Keratinocyte (primary cell): ENCODE results near the gene TPGS2. TPM values are rescaled to one million over a fixed set of nuclear protein-coding genes. Genes with fewer than 3 reads are reported as not detected.
"Not testable (repeated sequence)": the region's sequence is repeated elsewhere in the genome, so short reads cannot be mapped to it uniquely, and the experiment has no call there.

Source experiments
- DNase-seq: peaks from one replicate; pipeline ENCODE4 v3.0.0-alpha.2; 2011; ENCODE audit warnings: low read depth, missing footprints, low spot score
- FAIRE-seq: peaks from 2 replicates; lab custom pipeline; 2011; peaks lifted over from hg19 to GRCh38; lab: Jason Lieb, UNC
- H2AFZ ChIP-seq: 2 replicates; pipeline ENCODE4 v1.6.0; 2012; ENCODE audit warnings: low read length, control low read depth, inconsistent platforms; ENCODE audit not compliant: control insufficient read depth
- H3K27ac ChIP-seq: 2 replicates; pipeline ENCODE4 v1.5.1; 2011; ENCODE audit warnings: low read length; ENCODE audit not compliant: control insufficient read depth, insufficient read depth
- H3K27me3 ChIP-seq: 3 replicates; pipeline ENCODE4 v1.6.0; 2011; ENCODE audit warnings: low read length; ENCODE audit not compliant: control insufficient read depth, insufficient read depth; ENCODE audit errors: extremely low read depth
- H3K36me3 ChIP-seq, 2 experiments: 2 replicates in 1 of 2; 3 replicates in 1 of 2; pipeline ENCODE4 v1.5.1; 2011; ENCODE audit warnings: low read length in 2 of 2, mild to moderate bottlenecking in 1 of 2; ENCODE audit not compliant: control insufficient read depth in 2 of 2, insufficient read depth in 2 of 2; ENCODE audit errors: extremely low read depth in 1 of 2
- H3K4me1 ChIP-seq: 3 replicates; pipeline ENCODE4 v1.5.1; 2011; ENCODE audit warnings: low read length; ENCODE audit not compliant: control insufficient read depth, insufficient read depth; ENCODE audit errors: extremely low read depth
- H3K4me2 ChIP-seq: 3 replicates; pipeline ENCODE4 v1.6.0; 2011; ENCODE audit warnings: low read depth, low read length; ENCODE audit not compliant: control insufficient read depth, insufficient read depth; ENCODE audit errors: extremely low read depth
- H3K4me3 ChIP-seq, 3 experiments: fragments of 200-600 bp in 1 of 3; sonication (generic) in 1 of 3; 2 replicates in 2 of 3; 3 replicates in 1 of 3; pipeline ENCODE4 v1.5.1; 2011 to 2016; ENCODE audit warnings: low read length in 3 of 3, mild to moderate bottlenecking in 3 of 3, control low read depth in 2 of 3, inconsistent platforms in 1 of 3, low read depth in 1 of 3, mixed read lengths in 1 of 3, mixed run types in 1 of 3, moderate library complexity in 1 of 3; ENCODE audit not compliant: control insufficient read depth in 2 of 3, insufficient read depth in 2 of 3; ENCODE audit errors: extremely low read depth in 1 of 3
- H3K79me2 ChIP-seq: 2 replicates; pipeline ENCODE4 v1.6.0; 2012; ENCODE audit warnings: low read length; ENCODE audit not compliant: control insufficient read depth, insufficient read depth
- H3K9ac ChIP-seq: 3 replicates; pipeline ENCODE4 v1.6.0; 2011; ENCODE audit warnings: low read length; ENCODE audit not compliant: control insufficient read depth, insufficient read depth; ENCODE audit errors: extremely low read depth
- H3K9me1 ChIP-seq: 3 replicates; pipeline ENCODE4 v1.6.0; 2011; ENCODE audit warnings: low read length; ENCODE audit not compliant: control insufficient read depth, insufficient read depth; ENCODE audit errors: extremely low read depth
- H3K9me3 ChIP-seq: 2 replicates; pipeline ENCODE4 v1.5.1; 2012; ENCODE audit warnings: low read depth, low read length; ENCODE audit not compliant: control insufficient read depth
- H4K20me1 ChIP-seq: 3 replicates; pipeline ENCODE4 v1.6.0; 2011; ENCODE audit warnings: low read length; ENCODE audit not compliant: control insufficient read depth, insufficient read depth; ENCODE audit errors: extremely low read depth
- EZH2 ChIP-seq: IDR thresholded peaks from one replicate; pipeline ENCODE4 v1.6.1; 2012; ENCODE audit warnings: inconsistent platforms, mild to moderate bottlenecking, low read length, moderate library complexity
- dilution Hi-C: fragments of 300-500 bp; cut with MboI; formaldehyde crosslinking; loops from one replicate; pipeline ENCODE4 v1.7.0; 2020; ENCODE audit warnings: low sequenced_read_pairs; ENCODE audit not compliant: extremely low pct_ligation_motif_present
- polyA minus RNA-seq, 3 experiments: library from RNA; depleted of rRNA, polyadenylated mRNA; stranded (reverse); fragments of >200 nt; gene quantifications; 1 replicate in 1 of 3; 2 replicates in 1 of 3; 3 replicates in 1 of 3; pipeline ENCODE4 v1.2.3, GENCODE V29; 2011
- polyA plus RNA-seq, 5 experiments: library from polyadenylated mRNA; depleted of rRNA in 3 of 5; stranded (reverse) in 3 of 5; stranded (forward) in 1 of 5; unstranded in 1 of 5; fragments of >200 nt; gene quantifications; 1 replicate in 1 of 5; 2 replicates in 3 of 5; 3 replicates in 1 of 5; pipeline versions ENCODE4 v1.2.1 to v1.2.3, GENCODE V29; 2011 to 2012; ENCODE audit warnings: missing spikeins in 2 of 5, low read depth in 1 of 5, low replicate concordance in 1 of 5
- TF ChIP-seq, protein P1 (sequence below), 3 experiments: IDR thresholded peaks in 1 of 3; conservative IDR thresholded peaks in 1 of 3; optimal IDR thresholded peaks in 1 of 3; 2 replicates in 2 of 3; 3 replicates in 1 of 3; pipeline versions ENCODE3 to v1.5.1; 2011; ENCODE audit warnings: low read length in 3 of 3, mild to moderate bottlenecking in 3 of 3, moderate library complexity in 2 of 3, control low read depth in 1 of 3, inconsistent platforms in 1 of 3; ENCODE audit not compliant: insufficient read depth in 2 of 3; ENCODE audit errors: extremely low read depth in 1 of 3

Gene TPGS2, protein sequence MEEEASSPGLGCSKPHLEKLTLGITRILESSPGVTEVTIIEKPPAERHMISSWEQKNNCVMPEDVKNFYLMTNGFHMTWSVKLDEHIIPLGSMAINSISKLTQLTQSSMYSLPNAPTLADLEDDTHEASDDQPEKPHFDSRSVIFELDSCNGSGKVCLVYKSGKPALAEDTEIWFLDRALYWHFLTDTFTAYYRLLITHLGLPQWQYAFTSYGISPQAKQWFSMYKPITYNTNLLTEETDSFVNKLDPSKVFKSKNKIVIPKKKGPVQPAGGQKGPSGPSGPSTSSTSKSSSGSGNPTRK
- polyA plus RNA-seq (231 to 388 TPM (median 254 TPM) in 3 replicates), polyA minus RNA-seq (284 to 413 TPM (median 321 TPM) in 3 replicates)
- polyA plus RNA-seq (2011; ENCODE audit: low read depth) = 19.5 TPM
- polyA plus RNA-seq (2011; cell fraction: cytosol; rRNA removed) = 339 and 575 TPM in 2 replicates
- polyA plus RNA-seq (2011; cell fraction: nucleus; rRNA removed) = 81.4 and 92.3 TPM in 2 replicates
- polyA plus RNA-seq (2012; ENCODE audit: low replicate concordance) = 64.1 and 142 TPM in 2 replicates
- 187 TPM for polyA minus RNA-seq (2011; cell fraction: cytosol; rRNA and poly(A)+ RNA removed)
- 30.4 and 59.9 TPM in 2 replicates for polyA minus RNA-seq (2011; cell fraction: nucleus; rRNA and poly(A)+ RNA removed)

DNA sequence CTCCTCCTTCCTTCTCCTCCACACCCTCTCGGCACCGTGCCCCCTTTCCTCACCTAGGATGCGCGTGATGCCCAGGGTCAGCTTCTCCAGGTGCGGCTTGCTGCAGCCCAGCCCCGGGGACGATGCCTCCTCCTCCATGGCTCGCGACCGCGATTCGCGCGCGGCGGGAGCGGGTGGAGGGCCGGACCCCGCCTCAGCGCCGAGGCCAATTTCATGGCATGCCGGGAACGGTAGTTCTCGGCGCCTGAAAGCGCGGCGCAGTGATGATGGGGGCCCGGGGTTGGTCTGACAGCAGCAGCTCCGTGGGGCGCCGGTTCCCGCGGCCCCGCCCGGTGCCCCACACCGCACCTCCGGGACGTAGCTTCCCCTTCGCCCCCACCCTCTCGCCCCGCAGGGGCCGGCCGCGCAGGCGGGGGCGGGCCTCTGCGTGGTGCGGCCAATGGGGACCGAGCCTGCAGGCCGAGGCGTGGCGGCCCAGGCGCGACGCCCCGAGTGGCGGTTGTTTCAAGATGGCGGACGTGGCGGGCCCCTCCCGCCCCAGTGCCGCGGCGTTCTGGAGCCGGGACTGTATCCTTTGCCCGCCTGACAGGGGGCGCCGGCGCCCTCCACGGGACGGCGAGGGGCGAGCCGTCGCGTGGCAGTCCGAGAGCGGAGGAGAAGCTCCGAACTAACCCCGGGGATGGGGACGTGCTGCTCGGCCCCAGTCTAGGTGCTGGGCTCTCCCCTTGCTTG is at the start of gene TPGS2, which contains the start of gene KIAA1328:
TSS of gene TPGS2 (minus strand) at position 373 of the 732 bp plus-strand sequence. CDS start at position 138, 235 bp downstream.
TSS of gene KIAA1328 (plus strand) at position 498 of the 732 bp plus-strand sequence. CDS start at position 510, 12 bp downstream.
- Histone ChIP-seq H3K79me2 (peaks cover 20% of the 10 kb centered on the region), H3K9ac (peak within 1 kb of the TSS; percentile 88), H3K4me1 (peaks cover 14% of the 10 kb centered on the region), H3K9me1 (no peaks in the 10 kb centered on the region), H3K4me3 (peak within 1 kb of the TSS; percentile 86 to 97 (median 92)), H3K27me3 (no peaks in the 10 kb centered on the region), H3K36me3 (no peaks in the 10 kb centered on the region), H3K9me3 (no peaks in the 10 kb centered on the region), H3K27ac (peak within 1 kb of the TSS; percentile 95), H4K20me1 (no peaks in the 10 kb centered on the region), H2AFZ (peak within 1 kb of the TSS; percentile 99), H3K4me2 (peak within 1 kb of the TSS; percentile 95)
- DNase-seq = no peak
- TF ChIP-seq, protein P1, sequence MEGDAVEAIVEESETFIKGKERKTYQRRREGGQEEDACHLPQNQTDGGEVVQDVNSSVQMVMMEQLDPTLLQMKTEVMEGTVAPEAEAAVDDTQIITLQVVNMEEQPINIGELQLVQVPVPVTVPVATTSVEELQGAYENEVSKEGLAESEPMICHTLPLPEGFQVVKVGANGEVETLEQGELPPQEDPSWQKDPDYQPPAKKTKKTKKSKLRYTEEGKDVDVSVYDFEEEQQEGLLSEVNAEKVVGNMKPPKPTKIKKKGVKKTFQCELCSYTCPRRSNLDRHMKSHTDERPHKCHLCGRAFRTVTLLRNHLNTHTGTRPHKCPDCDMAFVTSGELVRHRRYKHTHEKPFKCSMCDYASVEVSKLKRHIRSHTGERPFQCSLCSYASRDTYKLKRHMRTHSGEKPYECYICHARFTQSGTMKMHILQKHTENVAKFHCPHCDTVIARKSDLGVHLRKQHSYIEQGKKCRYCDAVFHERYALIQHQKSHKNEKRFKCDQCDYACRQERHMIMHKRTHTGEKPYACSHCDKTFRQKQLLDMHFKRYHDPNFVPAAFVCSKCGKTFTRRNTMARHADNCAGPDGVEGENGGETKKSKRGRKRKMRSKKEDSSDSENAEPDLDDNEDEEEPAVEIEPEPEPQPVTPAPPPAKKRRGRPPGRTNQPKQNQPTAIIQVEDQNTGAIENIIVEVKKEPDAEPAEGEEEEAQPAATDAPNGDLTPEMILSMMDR (optimal IDR thresholded peaks at IDR 0.05 in 1 of 3, IDR thresholded peaks at IDR 0.05 in 1 of 3, conservative IDR thresholded peaks at IDR 0.05 in 1 of 3; ENCODE audit: extremely low read depth in 1 of 3, insufficient read depth in 2 of 3, low read length in 3 of 3) = peak in 2 of 3 experiments; percentile 33 to 61
- no peak for TF ChIP-seq EZH2
- FAIRE-seq = no peak
- dilution Hi-C loops = no loop called here

DNA sequence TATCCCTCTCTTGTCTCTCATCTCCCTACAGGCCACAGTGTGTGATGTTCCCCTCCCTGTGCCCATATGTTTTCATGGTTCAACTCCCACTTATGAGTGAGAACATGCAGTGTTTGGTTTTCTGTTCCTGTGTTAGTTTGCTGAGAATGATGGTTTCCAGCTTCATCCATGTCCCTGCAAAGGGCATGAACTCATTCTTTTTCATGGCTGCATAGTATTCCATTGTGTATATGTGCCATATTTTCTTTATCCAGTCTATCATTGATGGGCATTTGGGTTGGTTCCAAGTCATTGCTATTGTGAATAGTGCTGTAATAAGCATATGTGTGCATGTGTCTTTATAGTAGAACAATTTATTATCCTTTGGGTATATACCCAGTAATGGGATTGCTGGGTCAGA is 45.0 kb upstream of the TPGS2 start:
- H3K9me1 ChIP-seq, H3K27me3 ChIP-seq, H3K4me1 ChIP-seq, H3K9ac ChIP-seq, DNase-seq, H3K36me3 ChIP-seq, H3K4me2 ChIP-seq, H4K20me1 ChIP-seq, H2AFZ ChIP-seq, FAIRE-seq, dilution Hi-C loops, H3K27ac ChIP-seq, H3K4me3 ChIP-seq, H3K79me2 ChIP-seq, H3K9me3 ChIP-seq: not testable (repeated sequence)
